HEK293T (cell line): ENCODE measurements around the gene LGMN.

Source experiments
- CTCF ChIA-PET: fragments of 350-600 bp; formaldehyde crosslinking; extraction: SDS; loops from one replicate; lab custom pipeline; 2021; ENCODE audit warnings: antibody characterized with exemption, inconsistent platforms; lab: Yijun Ruan, JAX
- POLR2A ChIA-PET: fragments of 350-600 bp; formaldehyde crosslinking; extraction: SDS; loops from one replicate; lab custom pipeline; 2020; ENCODE audit warnings: antibody characterized with exemption, inconsistent platforms; lab: Yijun Ruan, JAX
- DNase-seq: peaks from one replicate; pipeline ENCODE4 v3.0.0; 2012; ENCODE audit warnings: mixed read lengths; ENCODE audit errors: extremely low spot score
- ARNT ChIP-seq: fragments of 450-650 bp; IDR thresholded peaks from 2 replicates; pipeline ENCODE4 v1.6.1; 2017; ENCODE audit warnings: mild to moderate bottlenecking
- BHLHE40 ChIP-seq: fragments of 450-650 bp; IDR thresholded peaks from 2 replicates; pipeline ENCODE4 v1.6.1; 2016; ENCODE audit warnings: mild to moderate bottlenecking, moderate library complexity, borderline replicate concordance
- CTBP1 ChIP-seq: fragments of 450-650 bp; IDR thresholded peaks from 2 replicates; pipeline ENCODE4 v1.6.1; 2016; ENCODE audit warnings: borderline replicate concordance
- ELF4 ChIP-seq: fragments of 450-650 bp; IDR thresholded peaks from 2 replicates; pipeline ENCODE4 v1.6.1; 2017; ENCODE audit warnings: antibody characterized with exemption
- FOXA1 ChIP-seq: fragments of 450-650 bp; IDR thresholded peaks from 2 replicates; pipeline ENCODE4 v1.6.1; 2016; ENCODE audit warnings: mild to moderate bottlenecking
- FOXK2 ChIP-seq: fragments of 450-650 bp; IDR thresholded peaks from 2 replicates; pipeline ENCODE4 v1.6.1; 2016; ENCODE audit warnings: mild to moderate bottlenecking
- FOXM1 ChIP-seq: fragments of 450-650 bp; IDR thresholded peaks from 2 replicates; pipeline ENCODE4 v1.6.1; 2017; ENCODE audit warnings: mild to moderate bottlenecking, borderline replicate concordance
- HDGF ChIP-seq: fragments of 450-650 bp; IDR thresholded peaks from 2 replicates; pipeline ENCODE4 v1.6.1; 2017; ENCODE audit warnings: antibody characterized with exemption, borderline replicate concordance
- L3MBTL2 ChIP-seq: fragments of 450-650 bp; conservative IDR thresholded peaks from 2 replicates; pipeline ENCODE4 v1.6.1; 2016; ENCODE audit warnings: mild to moderate bottlenecking
- LEF1 ChIP-seq: fragments of 450-650 bp; IDR thresholded peaks from 2 replicates; pipeline ENCODE4 v1.6.1; 2017; ENCODE audit warnings: mild to moderate bottlenecking, borderline replicate concordance
- NFRKB ChIP-seq: fragments of 450-650 bp; IDR thresholded peaks from 2 replicates; pipeline ENCODE4 v1.6.1; 2016; ENCODE audit warnings: mild to moderate bottlenecking, moderate library complexity
- PKNOX1 ChIP-seq: fragments of 450-650 bp; IDR thresholded peaks from 2 replicates; pipeline ENCODE4 v1.6.1; 2016
- SP1 ChIP-seq: fragments of 450-650 bp; IDR thresholded peaks from 2 replicates; pipeline ENCODE4 v1.6.1; 2017
- SUZ12 ChIP-seq: fragments of 450-650 bp; IDR thresholded peaks from 2 replicates; pipeline ENCODE4 v1.6.1; 2016; ENCODE audit warnings: mild to moderate bottlenecking
- TARDBP ChIP-seq: fragments of 450-650 bp; IDR thresholded peaks from 2 replicates; pipeline ENCODE4 v1.6.1; 2016
- ZNF384 ChIP-seq: fragments of 450-650 bp; IDR thresholded peaks from 2 replicates; pipeline ENCODE4 v1.6.1; 2016

The LGMN gene

GRCh38 chr14:92698393-92698792 lies 50.0 kb downstream of the LGMN start:
- POLR2A ChIA-PET, result interaction anchor here (1.3 kb wide), 1 partner anchor 12 kb away, joined by 4 read pairs; no protein-coding TSS in a partner anchor
- DNase-seq, result no peak
- CTCF ChIA-PET, result no interaction called here
- TF ChIP-seq L3MBTL2 (no peak), ZNF384 (no peak), TARDBP (no peak), FOXK2 (no peak), LEF1 (no peak), ARNT (no peak), BHLHE40 (no peak), PKNOX1 (no peak), CTBP1 (no peak), FOXA1 (no peak), ELF4 (no peak), NFRKB (no peak), SUZ12 (no peak), FOXM1 (no peak), HDGF (no peak), SP1 (no peak)

GRCh38 chr14:92696366-92696765 lies 52.1 kb downstream of the LGMN start:
- DNase-seq, result no peak
- TF ChIP-seq LEF1 (no peak), ZNF384 (no peak), CTBP1 (no peak), FOXA1 (no peak), ELF4 (no peak), ARNT (no peak), BHLHE40 (no peak), HDGF (no peak), FOXK2 (no peak), PKNOX1 (no peak)
- ChIA-PET POLR2A (no interaction called here), CTCF (no interaction called here)

GRCh38 chr14:92695562-92695961 lies 52.9 kb downstream of the LGMN start:
- CTCF ChIA-PET, result interaction anchor here (0.6 kb wide), 1 partner anchor 10 kb away, joined by 12 read pairs; no protein-coding TSS in a partner anchor
- TF ChIP-seq NFRKB (no peak), ELF4 (no peak), BHLHE40 (no peak), HDGF (no peak), LEF1 (no peak)
- DNase-seq, result no peak
- POLR2A ChIA-PET, result no interaction called here

- ChIA-PET POLR2A (no interaction called here), CTCF (interaction anchor here (0.6 kb wide), 1 partner anchor 11 kb away, joined by 12 read pairs; no protein-coding TSS in a partner anchor)
- TF ChIP-seq SP1 (no peak), TARDBP (no peak), HDGF (no peak)
- DNase-seq, result no peak
Observed at GRCh38 chr14:92694807-92695206, 53.6 kb downstream of the LGMN start.

GRCh38 chr14:92693998-92694795 lies 54.2 kb downstream of the LGMN start:
- no peak for DNase-seq
- TF ChIP-seq PKNOX1 (no peak), LEF1 (no peak), L3MBTL2 (no peak), FOXK2 (no peak), SP1 (no peak), ARNT (no peak), FOXA1 (no peak), SUZ12 (no peak), CTBP1 (no peak), NFRKB (no peak), FOXM1 (no peak), HDGF (no peak), TARDBP (no peak), ZNF384 (no peak), BHLHE40 (no peak), ELF4 (no peak)
- ChIA-PET CTCF (no interaction called here), POLR2A (no interaction called here)

GRCh38 chr14:92692822-92693226 lies 55.6 kb downstream of the LGMN start:
- ChIA-PET CTCF (no interaction called here), POLR2A (no interaction called here)
- no peak for DNase-seq
- no peak for TF ChIP-seq ARNT
- TF ChIP-seq L3MBTL2, result no peak
- no peak for TF ChIP-seq FOXM1
- no peak for TF ChIP-seq BHLHE40
